H1 (cell line): ENCODE results near the gene SLC41A1. TPM values are rescaled to one million over a fixed set of nuclear protein-coding genes. Genes with fewer than 3 reads are reported as not detected.

Source experiments
- CHD7 ChIP-seq: fragments of 300-600 bp; sonication (generic); IDR thresholded peaks from 2 replicates; pipeline ENCODE4 v1.7.1; 2012; ENCODE audit warnings: low read length, moderate library complexity, mild to moderate bottlenecking, inconsistent platforms; ENCODE audit not compliant: insufficient replicate concordance
- CTBP2 ChIP-seq: IDR thresholded peaks from 2 replicates; pipeline ENCODE4 v1.7.0; 2011; ENCODE audit warnings: borderline replicate concordance, mild to moderate bottlenecking, moderate library complexity, mixed read lengths, low read length; ENCODE audit not compliant: insufficient read depth, insufficient read length
- HDAC6 ChIP-seq: IDR thresholded peaks from one replicate; pipeline ENCODE4 v1.7.1; 2012; ENCODE audit warnings: low read depth, mild to moderate bottlenecking, inconsistent platforms, low read length, moderate library complexity
- KDM4A ChIP-seq: IDR thresholded peaks from one replicate; pipeline ENCODE4 v1.7.1; 2012; ENCODE audit warnings: low read depth, mild to moderate bottlenecking, moderate library complexity, low read length, inconsistent platforms; ENCODE audit not compliant: severe bottlenecking
- MAFK ChIP-seq: IDR thresholded peaks from 2 replicates; pipeline ENCODE4 v1.6.1; 2012; ENCODE audit warnings: low read depth, mild to moderate bottlenecking, improper control_type of control experiment, low read length
- NRF1 ChIP-seq: IDR thresholded peaks from 2 replicates; pipeline ENCODE4 v1.6.1; 2011; ENCODE audit warnings: mild to moderate bottlenecking, low read depth, low read length, improper control_type of control experiment
- PHF8 ChIP-seq: fragments of 200-600 bp; sonication (generic); conservative IDR thresholded peaks from 2 replicates; pipeline ENCODE4 v1.7.1; 2012; ENCODE audit warnings: low read depth, mild to moderate bottlenecking, inconsistent platforms, low read length, moderate library complexity
- POLR2AphosphoS5 ChIP-seq: IDR thresholded peaks from 2 replicates; pipeline ENCODE4 v1.6.1; 2011; ENCODE audit warnings: low read depth, low read length
- RNF2 ChIP-seq: fragments of 200-900, 300-1000 bp; sonication (generic); IDR thresholded peaks from 2 replicates; pipeline ENCODE4 v1.7.1; 2016; ENCODE audit warnings: borderline replicate concordance, low read depth, mild to moderate bottlenecking, antibody characterized with exemption, low read length; ENCODE audit not compliant: poor library complexity, severe bottlenecking; ENCODE audit errors: missing control alignments
- SIN3A ChIP-seq, 2 experiments: IDR thresholded peaks in 1 of 2; conservative IDR thresholded peaks in 1 of 2; 2 replicates each; pipeline ENCODE4 v1.6.1; 2011 to 2012; ENCODE audit warnings: low read length in 2 of 2, improper control_type of control experiment in 1 of 2, low read depth in 1 of 2, mild to moderate bottlenecking in 1 of 2
- SIX5 ChIP-seq: IDR thresholded peaks from 2 replicates; pipeline ENCODE4 v1.6.1; 2011; ENCODE audit warnings: mild to moderate bottlenecking, low read depth, low read length
- polyA plus RNA-seq, 7 experiments: library from polyadenylated mRNA; depleted of rRNA in 3 of 7; stranded (reverse) in 5 of 7; unstranded in 2 of 7; fragments of >200 nt in 5 of 7; fragments of 200-250 nt in 2 of 7; gene quantifications; 1 replicate in 5 of 7; 2 replicates in 1 of 7; 4 replicates in 1 of 7; pipeline versions ENCODE4 v1.2.1 to v1.2.3, GENCODE V29; 2011 to 2013; ENCODE audit warnings: missing spikeins in 2 of 7, mixed read lengths in 2 of 7
- total RNA-seq: library from RNA; stranded (reverse); fragmentation: NEBNext Ultra II Directional; extraction: Animal tissue kit (Norgen Biotek cat#: 25700); gene quantifications from 2 replicates; pipeline ENCODE4 v1.2.1, GENCODE V29; 2021

The SLC41A1 gene
- total and polyA plus RNA-seq, 2 of the 8 experiments (the other 6 are each of a cell fraction or from before 2014, with no cell fraction given) = 41.2 to 42.3 TPM

GRCh38 chr1:205744403-205744802, 68.6 kb downstream of the SLC41A1 start (continued):
- no peak for TF ChIP-seq CHD7
- TF ChIP-seq POLR2AphosphoS5 = no peak
- TF ChIP-seq KDM4A = no peak
- TF ChIP-seq RNF2 = no peak
- no peak for TF ChIP-seq SIX5
- TF ChIP-seq CTBP2 = no peak
- TF ChIP-seq PHF8 = no peak
- no peak for TF ChIP-seq NRF1
- no peak for TF ChIP-seq HDAC6
- TF ChIP-seq SIN3A (conservative IDR thresholded peaks at IDR 0.05 in 1 of 2, IDR thresholded peaks at IDR 0.05 in 1 of 2; ENCODE audit: low read depth in 1 of 2, low read length in 2 of 2) = no peak
- TF ChIP-seq MAFK = no peak
